Activated CD4-positive, alpha-beta T cell treated with anti-CD3 and anti-CD28 coated beads, Interleukin-2, amount 10 ng/mL, durations not matched to agents 24 days and 14 days (primary cell): ENCODE measurements around the gene TNFAIP8L2. TPM values are rescaled to one million over a fixed set of nuclear protein-coding genes. Genes with fewer than 3 reads are reported as not detected.
A peak's percentile ranks its signal among the peaks of the same experiment; 100 is the strongest.

ENCODE experiments used
- DNase-seq: peaks from one replicate; pipeline ENCODE4 v3.0.0; 2022
- H3K27ac Mint-ChIP-seq: one replicate; pipeline ENCODE4 v1.8.0; 2022; ENCODE audit warnings: mild to moderate bottlenecking, mixed read lengths
- H3K27me3 Mint-ChIP-seq: one replicate; pipeline ENCODE4 v1.8.0; 2022; ENCODE audit warnings: mixed read lengths
- H3K36me3 Mint-ChIP-seq: one replicate; pipeline ENCODE4 v1.8.0; 2022; ENCODE audit warnings: low read depth, mild to moderate bottlenecking, mixed read lengths
- H3K4me1 Mint-ChIP-seq: one replicate; pipeline ENCODE4 v1.8.0; 2021; ENCODE audit warnings: mixed read lengths
- H3K4me3 Mint-ChIP-seq: one replicate; pipeline ENCODE4 v1.8.0; 2022; ENCODE audit warnings: mild to moderate bottlenecking, moderate library complexity, mixed read lengths
- H3K9me3 Mint-ChIP-seq: one replicate; pipeline ENCODE4 v1.8.0; 2021; ENCODE audit warnings: mixed read lengths
- intact Hi-C: fragments of 100-400 bp; cut with micrococcal nuclease; formaldehyde crosslinking; loops from one replicate; pipeline ENCODE4 v1.15.1; 2023
- total RNA-seq: library from RNA; stranded (reverse); gene quantifications from 2 replicates; pipeline ENCODE4 v1.2.3, GENCODE V29; 2022

Gene TNFAIP8L2
- total RNA-seq, 1 donor from 2014 or later, result 32.5 TPM

- no peaks in the 10 kb centered on the region for H3K27me3 Mint-ChIP-seq
- H3K27ac Mint-ChIP-seq, result peak overlapping the region; percentile 96
- H3K9me3 Mint-ChIP-seq, result no peaks in the 10 kb centered on the region
- peaks cover 52% of the 10 kb centered on the region for H3K36me3 Mint-ChIP-seq
- DNase-seq, result peak; percentile 78
- peak overlapping the region; percentile 97 for H3K4me3 Mint-ChIP-seq
- H3K4me1 Mint-ChIP-seq, result peaks cover 54% of the 10 kb centered on the region
- intact Hi-C loops, result loop anchor here (5.0 kb wide), 2 partner anchors 101 to 596 kb away; partner anchors contain the start of gene CDC42SE1
Measured at GRCh38 chr1:151158326-151158725, 1.9 kb downstream of the TNFAIP8L2 start.

- H3K4me3 Mint-ChIP-seq, result peak overlapping the region; percentile 97
- intact Hi-C loops, result loop anchor here (5.0 kb wide), 2 partner anchors 102 to 596 kb away; partner anchors contain the start of gene CDC42SE1
- H3K9me3 Mint-ChIP-seq, result no peaks in the 10 kb centered on the region
- peaks cover 54% of the 10 kb centered on the region for H3K4me1 Mint-ChIP-seq
- peak overlapping the region; percentile 96 for H3K27ac Mint-ChIP-seq
- peaks cover 52% of the 10 kb centered on the region for H3K36me3 Mint-ChIP-seq
- H3K27me3 Mint-ChIP-seq, result no peaks in the 10 kb centered on the region
- no peak for DNase-seq
Measured at GRCh38 chr1:151158751-151159251, 2.4 kb downstream of the TNFAIP8L2 start.

GRCh38 chr1:151159373-151159772 lies 2.9 kb downstream of the TNFAIP8L2 start:
- Mint-ChIP-seq H3K9me3 (no peaks in the 10 kb centered on the region), H3K27me3 (no peaks in the 10 kb centered on the region), H3K4me1 (peaks cover 57% of the 10 kb centered on the region), H3K4me3 (peak overlapping the region; percentile 68), H3K27ac (peak overlapping the region; percentile 96), H3K36me3 (peaks cover 55% of the 10 kb centered on the region)
- intact Hi-C loops, result loop anchor here (5.0 kb wide), 2 partner anchors 102 to 597 kb away; partner anchors contain the start of gene CDC42SE1
- DNase-seq, result no peak

GRCh38 chr1:151164732-151165280 lies 8.4 kb downstream of the TNFAIP8L2 start:
- Mint-ChIP-seq H3K36me3 (peaks cover 63% of the 10 kb centered on the region), H3K27ac (peak overlapping the region; percentile 91)

GRCh38 chr1:151165281-151165737 lies 8.9 kb downstream of the TNFAIP8L2 start:
- H3K36me3 Mint-ChIP-seq, result peaks cover 65% of the 10 kb centered on the region
- peaks cover 43% of the 10 kb centered on the region for H3K4me1 Mint-ChIP-seq
- intact Hi-C loops, result loop anchor here (1.0 kb wide), 1 partner anchor 9 kb away; the partner anchor contains the start of gene TNFAIP8L2
- peak overlapping the region; percentile 91 for H3K27ac Mint-ChIP-seq
- H3K9me3 Mint-ChIP-seq, result no peaks in the 10 kb centered on the region
- H3K27me3 Mint-ChIP-seq, result no peaks in the 10 kb centered on the region
- no peak for DNase-seq
- peak overlapping the region; percentile 97 for H3K4me3 Mint-ChIP-seq

More at GRCh38 chr1:151164732-151165280, 8.4 kb downstream of the TNFAIP8L2 start:
- Mint-ChIP-seq H3K4me3 (peak overlapping the region; percentile 97), H3K4me1 (peaks cover 45% of the 10 kb centered on the region), H3K27me3 (no peaks in the 10 kb centered on the region), H3K9me3 (no peaks in the 10 kb centered on the region)
- peak; percentile 69 for DNase-seq
- intact Hi-C loops, result loop anchor here (1.0 kb wide), 1 partner anchor 9 kb away; the partner anchor contains the start of gene TNFAIP8L2

- Mint-ChIP-seq H3K27ac (peak within 1 kb of the TSS; percentile 91), H3K36me3 (peaks cover 62% of the 10 kb centered on the region), H3K9me3 (no peaks in the 10 kb centered on the region), H3K4me1 (peaks cover 41% of the 10 kb centered on the region), H3K27me3 (no peaks in the 10 kb centered on the region), H3K4me3 (peak within 1 kb of the TSS; percentile 97)
- intact Hi-C loops, result loop anchor here (1.0 kb wide), 3 partner anchors 10 to 34 kb away; partner anchors contain the start of genes TNFAIP8L2 and VPS72
- DNase-seq, result peak; percentile 99
Measured at GRCh38 chr1:151165738-151166504, 9.5 kb downstream of the TNFAIP8L2 start, which contains the start of the genes LYSMD1 and SCNM1. TSS of gene LYSMD1 (minus strand) at chr1:151165902. CDS start at chr1:151165258, 644 bp downstream. TSS of gene SCNM1 (plus strand) at chr1:151166144. CDS start at chr1:151166153, 9 bp downstream.

- Mint-ChIP-seq H3K36me3 (peaks cover 63% of the 10 kb centered on the region), H3K4me1 (peaks cover 39% of the 10 kb centered on the region), H3K9me3 (no peaks in the 10 kb centered on the region), H3K27me3 (no peaks in the 10 kb centered on the region), H3K4me3 (peak overlapping the region; percentile 97), H3K27ac (peak overlapping the region; percentile 91)
- DNase-seq, result no peak
- intact Hi-C loops, result loop anchor here (1.0 kb wide), 2 partner anchors 24 to 34 kb away; partner anchors contain the start of gene VPS72
Measured at GRCh38 chr1:151166505-151166956, 10.1 kb downstream of the TNFAIP8L2 start.

GRCh38 chr1:151167116-151167515 lies 10.7 kb downstream of the TNFAIP8L2 start:
- Mint-ChIP-seq H3K27ac (peak overlapping the region; percentile 91), H3K4me1 (peaks cover 35% of the 10 kb centered on the region), H3K36me3 (peaks cover 61% of the 10 kb centered on the region), H3K27me3 (no peaks in the 10 kb centered on the region), H3K9me3 (no peaks in the 10 kb centered on the region), H3K4me3 (peak overlapping the region; percentile 97)
- DNase-seq, result peak; percentile 59
- intact Hi-C loops, result no loop called here

- peaks cover 14% of the 10 kb centered on the region for H3K4me1 Mint-ChIP-seq
- no peaks in the 10 kb centered on the region for H3K9me3 Mint-ChIP-seq
- no peak overlapping the region for H3K4me3 Mint-ChIP-seq
- no peak for DNase-seq
- intact Hi-C loops, result no loop called here
- no peaks in the 10 kb centered on the region for H3K27me3 Mint-ChIP-seq
- no peak overlapping the region for H3K27ac Mint-ChIP-seq
- peaks cover 53% of the 10 kb centered on the region for H3K36me3 Mint-ChIP-seq
Measured at GRCh38 chr1:151171190-151171589, 14.7 kb downstream of the TNFAIP8L2 start.

GRCh38 chr1:151175041-151175741 lies 18.7 kb downstream of the TNFAIP8L2 start:
- H3K4me3 Mint-ChIP-seq, result no peak overlapping the region
- intact Hi-C loops, result no loop called here
- peaks cover 1% of the 10 kb centered on the region for H3K4me1 Mint-ChIP-seq
- H3K27ac Mint-ChIP-seq, result no peak overlapping the region
- no peaks in the 10 kb centered on the region for H3K27me3 Mint-ChIP-seq
- no peak for DNase-seq
- H3K9me3 Mint-ChIP-seq, result no peaks in the 10 kb centered on the region
- peaks cover 52% of the 10 kb centered on the region for H3K36me3 Mint-ChIP-seq

- Mint-ChIP-seq H3K36me3 (peaks cover 55% of the 10 kb centered on the region), H3K4me1 (peaks cover 1% of the 10 kb centered on the region), H3K4me3 (no peak within 1 kb of the TSS), H3K27me3 (no peaks in the 10 kb centered on the region), H3K9me3 (no peaks in the 10 kb centered on the region), H3K27ac (peak within 1 kb of the TSS; percentile 38)
- DNase-seq, result no peak
- intact Hi-C loops, result no loop called here
Measured at GRCh38 chr1:151175863-151176262, 19.4 kb downstream of the TNFAIP8L2 start, which contains the start of gene TMOD4. TSS of gene TMOD4 (minus strand) at chr1:151175981. CDS start at chr1:151174875, 1,106 bp downstream.

- Mint-ChIP-seq H3K27ac (no peak overlapping the region), H3K4me1 (peaks cover 1% of the 10 kb centered on the region), H3K9me3 (no peaks in the 10 kb centered on the region), H3K27me3 (no peaks in the 10 kb centered on the region), H3K36me3 (peaks cover 57% of the 10 kb centered on the region), H3K4me3 (no peak overlapping the region)
- intact Hi-C loops, result no loop called here
- DNase-seq, result no peak
Measured at GRCh38 chr1:151176514-151177045, 20.1 kb downstream of the TNFAIP8L2 start.

- H3K27me3 Mint-ChIP-seq, result no peaks in the 10 kb centered on the region
- H3K36me3 Mint-ChIP-seq, result peaks cover 59% of the 10 kb centered on the region
- H3K9me3 Mint-ChIP-seq, result no peaks in the 10 kb centered on the region
- no peak for DNase-seq
- intact Hi-C loops, result no loop called here
- no peak overlapping the region for H3K4me3 Mint-ChIP-seq
- H3K27ac Mint-ChIP-seq, result no peak overlapping the region
- H3K4me1 Mint-ChIP-seq, result peaks cover 21% of the 10 kb centered on the region
Measured at GRCh38 chr1:151184211-151184610, 27.8 kb downstream of the TNFAIP8L2 start.
